ENCODE measurements around the gene DPF1.
A peak's percentile ranks its signal among the peaks of the same experiment; 100 is the strongest.

Gene DPF1

GRCh38 chr19:38247126-38247525 lies 23.1 kb upstream of the DPF1 start:
- Histone ChIP-seq H2AFZ (ENCODE audit: low read length) (no peak overlapping the region), H3F3A (ENCODE audit: insufficient read depth, low read length) (no peaks in the 10 kb centered on the region), H3K9me2 (replicated peaks; ENCODE audit: insufficient read depth, low read length) (no peaks in the 10 kb centered on the region), H3K79me2 (ENCODE audit: low read length) (no peaks in the 10 kb centered on the region), H3K9ac (ENCODE audit: low read length) (no peak overlapping the region), H3K27me3 (replicated peaks; ENCODE audit: insufficient read depth, low read length) (peaks cover 5% of the 10 kb centered on the region), H3K36me3 (replicated peaks; ENCODE audit: insufficient read depth, low read length) (no peaks in the 10 kb centered on the region), H4K20me1 (ENCODE audit: insufficient read depth, low read length) (no peaks in the 10 kb centered on the region), H3K4me2 (ENCODE audit: low read depth, low read length) (no peak overlapping the region), H3K9me3 (replicated peaks; ENCODE audit: insufficient read depth, low read length) (no peaks in the 10 kb centered on the region), H3K4me3 (ENCODE audit: low read length) (no peak overlapping the region), H3K27ac (ENCODE audit: low read length) (no peak overlapping the region), H3K4me1 (ENCODE audit: low read length) (no peaks in the 10 kb centered on the region)
- DNase-seq = no peak
- TF ChIP-seq CTCF (IDR thresholded peaks at IDR 0.05; ENCODE audit: low read length) = no peak
- no peak for TF ChIP-seq EZH2 (optimal IDR thresholded peaks at IDR 0.05; ENCODE audit: low read depth, low read length)
- no peak for TF ChIP-seq EZH2phosphoT487 (IDR thresholded peaks at IDR 0.05; ENCODE audit: low read length)

GRCh38 chr19:38245826-38246498 lies 21.9 kb upstream of the DPF1 start:
- DNase-seq = no peak
- Histone ChIP-seq H3K27me3 (replicated peaks; ENCODE audit: insufficient read depth, low read length) (peaks cover under 1% of the 10 kb centered on the region; the same call in 1 of the 2 replicates), H2AFZ (ENCODE audit: low read length) (no peak overlapping the region), H3K9me3 (replicated peaks; ENCODE audit: insufficient read depth, low read length) (no peaks in the 10 kb centered on the region), H3K4me1 (ENCODE audit: low read length) (no peaks in the 10 kb centered on the region), H4K20me1 (ENCODE audit: insufficient read depth, low read length) (no peaks in the 10 kb centered on the region), H3K9ac (ENCODE audit: low read length) (no peak overlapping the region), H3K9me2 (replicated peaks; ENCODE audit: insufficient read depth, low read length) (no peaks in the 10 kb centered on the region), H3F3A (ENCODE audit: insufficient read depth, low read length) (no peaks in the 10 kb centered on the region), H3K4me3 (ENCODE audit: low read length) (no peak overlapping the region), H3K36me3 (replicated peaks; ENCODE audit: insufficient read depth, low read length) (no peaks in the 10 kb centered on the region), H3K4me2 (ENCODE audit: low read depth, low read length) (no peak overlapping the region), H3K79me2 (ENCODE audit: low read length) (no peaks in the 10 kb centered on the region), H3K27ac (ENCODE audit: low read length) (no peak overlapping the region)
- no peak for TF ChIP-seq CTCF (IDR thresholded peaks at IDR 0.05; ENCODE audit: low read length)
- TF ChIP-seq EZH2 (optimal IDR thresholded peaks at IDR 0.05; ENCODE audit: low read depth, low read length) = no peak

- Histone ChIP-seq H3K9ac (ENCODE audit: low read length) (no peak overlapping the region; the same call in 1 of the 2 replicates), H3K27me3 (replicated peaks; ENCODE audit: insufficient read depth, low read length) (peaks cover 13% of the 10 kb centered on the region; the same call in 1 of the 2 replicates), H3K4me3 (ENCODE audit: low read length) (no peak overlapping the region), H3K4me2 (ENCODE audit: low read depth, low read length) (peak overlapping the region; percentile 49; the same call in 1 of the 2 replicates), H3K36me3 (replicated peaks; ENCODE audit: insufficient read depth, low read length) (no peaks in the 10 kb centered on the region), H3K27ac (ENCODE audit: low read length) (no peak overlapping the region), H3K9me3 (replicated peaks; ENCODE audit: insufficient read depth, low read length) (no peaks in the 10 kb centered on the region), H3F3A (ENCODE audit: insufficient read depth, low read length) (no peaks in the 10 kb centered on the region), H2AFZ (ENCODE audit: low read length) (no peak overlapping the region), H3K9me2 (replicated peaks; ENCODE audit: insufficient read depth, low read length) (no peaks in the 10 kb centered on the region), H3K4me1 (ENCODE audit: low read length) (no peaks in the 10 kb centered on the region), H3K79me2 (ENCODE audit: low read length) (no peaks in the 10 kb centered on the region), H4K20me1 (ENCODE audit: insufficient read depth, low read length) (no peaks in the 10 kb centered on the region)
- DNase-seq = no peak
- TF ChIP-seq CTCF (IDR thresholded peaks at IDR 0.05; ENCODE audit: low read length) (no peak), EZH2phosphoT487 (IDR thresholded peaks at IDR 0.05; ENCODE audit: low read length) (no peak), EZH2 (optimal IDR thresholded peaks at IDR 0.05; ENCODE audit: low read depth, low read length) (no peak)
Observed at GRCh38 chr19:38243279-38243673, 19.3 kb upstream of the DPF1 start.
